Panc1 (cell line): Measurements from ENCODE around the gene CDHR4. TPM values are rescaled to one million over a fixed set of nuclear protein-coding genes. Genes with fewer than 3 reads are reported as not detected.

ENCODE experiments used
- ATAC-seq: fragments of 200-7000 bp; cut with Tn5 transposase; 2 replicates; pipeline ENCODE4 v1.9.1; 2020; ENCODE audit warnings: mild to moderate bottlenecking, moderate library complexity
- BruUV-seq: library from RNA; stranded (reverse); fragments of 400-500 nt; replicated peaks from 2 replicates; lab custom pipeline; 2021; lab: Mats Ljungman, UMichigan
- CTCF ChIA-PET: fragments of 300-600 bp; sonication (Branson Sonifier 250); formaldehyde crosslinking; loops from one replicate; lab custom pipeline; 2022; ENCODE audit warnings: antibody characterized with exemption; lab: Charles Lee
- POLR2A ChIA-PET: fragments of 300-600 bp; sonication (Branson Sonifier 250); formaldehyde crosslinking; loops from one replicate; lab custom pipeline; 2022; ENCODE audit warnings: antibody characterized with exemption; lab: Charles Lee
- DNase-seq: peaks from one replicate; pipeline ENCODE4 v3.0.0-alpha.2; 2010; ENCODE audit warnings: low read depth, low spot score
- H3K27ac ChIP-seq: 2 replicates; pipeline ENCODE4 v1.5.1; 2011; ENCODE audit warnings: mild to moderate bottlenecking, low read length, inconsistent platforms
- H3K27me3 ChIP-seq: fragments of 200-500 bp; sonication (Bioruptor generic); 2 replicates; pipeline ENCODE4 v1.6.0; 2014; ENCODE audit warnings: low read length, inconsistent platforms; ENCODE audit not compliant: control insufficient read depth, insufficient read depth
- H3K36me3 ChIP-seq: fragments of 200-500 bp; sonication (Bioruptor generic); 2 replicates; pipeline ENCODE4 v1.5.1; 2014; ENCODE audit warnings: inconsistent platforms, mild to moderate bottlenecking, low read length, moderate library complexity; ENCODE audit not compliant: control insufficient read depth, insufficient read depth
- H3K4me1 ChIP-seq: 2 replicates; pipeline ENCODE4 v1.5.1; 2011; ENCODE audit warnings: inconsistent platforms, mild to moderate bottlenecking, low read length, moderate library complexity; ENCODE audit not compliant: control insufficient read depth, insufficient read depth
- H3K4me3 ChIP-seq, 2 experiments: 2 replicates each; pipeline ENCODE4 v1.5.1; 2011 to 2012; ENCODE audit warnings: low read depth in 2 of 2, low read length in 2 of 2, mild to moderate bottlenecking in 2 of 2, inconsistent platforms in 1 of 2, moderate library complexity in 1 of 2
- H3K9me3 ChIP-seq: fragments of 200-500 bp; sonication (Bioruptor generic); 2 replicates; pipeline ENCODE4 v1.5.1; 2014; ENCODE audit warnings: low read depth, mild to moderate bottlenecking, inconsistent platforms, low read length, moderate library complexity; ENCODE audit not compliant: control insufficient read depth, insufficient read depth
- POLR2AphosphoS5 ChIP-seq: IDR thresholded peaks from 2 replicates; pipeline ENCODE4 v1.6.1; 2012; ENCODE audit warnings: mild to moderate bottlenecking, low read depth, low read length, moderate library complexity
- SIN3A ChIP-seq: IDR thresholded peaks from 2 replicates; pipeline ENCODE4 v1.6.1; 2012; ENCODE audit warnings: low read depth, mild to moderate bottlenecking, low read length, moderate library complexity, borderline replicate concordance; ENCODE audit not compliant: insufficient read depth
- TCF7L2 ChIP-seq: IDR thresholded peaks from 2 replicates; pipeline ENCODE4 v1.6.1; 2011; ENCODE audit warnings: mild to moderate bottlenecking, low read depth, low read length, inconsistent platforms
- in situ Hi-C: cut with HindIII; loops from 2 replicates; pipeline ENCODE4 v1.10.0; 2016; ENCODE audit warnings: low sequenced_read_pairs, low pct_unique_long_range_greater_than_20kb
- intact Hi-C: fragments of 100-400 bp; cut with micrococcal nuclease; formaldehyde crosslinking; loops from one replicate; pipeline ENCODE4 v1.10.0; 2022; ENCODE audit not compliant: unreplicated experiment
- total RNA-seq: library from RNA; stranded (reverse); gene quantifications from one replicate; pipeline ENCODE4 v1.2.1, GENCODE V29; 2021; ENCODE audit not compliant: unreplicated experiment
- TF ChIP-seq, protein P1 (sequence below): fragments of 450-650 bp; IDR thresholded peaks from 2 replicates; pipeline ENCODE4 v1.5.1; 2017; ENCODE audit warnings: mild to moderate bottlenecking
- TF ChIP-seq, protein P2 (sequence below), 2 experiments: IDR thresholded peaks; 2 replicates each; pipeline ENCODE4 v1.6.1; 2011 to 2012; ENCODE audit warnings: low read depth in 2 of 2, control low read depth in 1 of 2, low read length in 1 of 2, mild to moderate bottlenecking in 1 of 2, moderate library complexity in 1 of 2; ENCODE audit not compliant: insufficient read depth in 1 of 2

The CDHR4 gene
- total RNA-seq, 1 experiment from 2014 or later: not detected

DNA sequence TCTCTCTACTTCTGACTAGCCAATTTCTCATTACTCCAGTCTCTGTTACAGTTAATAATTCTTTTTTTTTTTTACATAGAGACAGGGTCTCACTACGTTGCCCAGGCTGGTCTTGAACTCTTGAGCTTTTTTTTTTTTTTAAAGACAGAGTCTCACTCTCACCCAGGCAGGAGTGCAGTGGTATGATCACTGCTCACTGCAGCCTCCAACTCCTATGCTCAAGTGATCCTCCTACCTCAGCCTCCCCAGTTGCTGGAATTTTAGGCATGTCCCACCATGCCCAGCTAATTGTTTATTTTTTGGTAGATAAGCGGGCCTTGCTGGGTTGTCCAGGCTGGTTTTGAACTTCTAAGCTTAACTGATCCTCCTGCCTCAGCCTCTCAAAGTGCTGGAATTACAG is 27.0 kb downstream of the CDHR4 start:
- H3K27ac ChIP-seq: no peak overlapping the region
- ATAC-seq: no peak
- BruUV-seq: no TSS peak
- H3K9me3 ChIP-seq: no peaks in the 10 kb centered on the region
- ChIA-PET POLR2A (no interaction called here), CTCF (interaction anchor here (0.6 kb wide), 1 partner anchor 133 kb away, joined by 3 read pairs; no protein-coding TSS in a partner anchor)
- no peak overlapping the region for H3K4me3 ChIP-seq
- DNase-seq: no peak
- intact Hi-C loops: no loop called here
- H3K27me3 ChIP-seq: no peaks in the 10 kb centered on the region
- H3K36me3 ChIP-seq: no peaks in the 10 kb centered on the region
- H3K4me1 ChIP-seq: no peaks in the 10 kb centered on the region; the same call in 1 of the 2 replicates
- no peak for TF ChIP-seq SIN3A
- TF ChIP-seq, protein P1, sequence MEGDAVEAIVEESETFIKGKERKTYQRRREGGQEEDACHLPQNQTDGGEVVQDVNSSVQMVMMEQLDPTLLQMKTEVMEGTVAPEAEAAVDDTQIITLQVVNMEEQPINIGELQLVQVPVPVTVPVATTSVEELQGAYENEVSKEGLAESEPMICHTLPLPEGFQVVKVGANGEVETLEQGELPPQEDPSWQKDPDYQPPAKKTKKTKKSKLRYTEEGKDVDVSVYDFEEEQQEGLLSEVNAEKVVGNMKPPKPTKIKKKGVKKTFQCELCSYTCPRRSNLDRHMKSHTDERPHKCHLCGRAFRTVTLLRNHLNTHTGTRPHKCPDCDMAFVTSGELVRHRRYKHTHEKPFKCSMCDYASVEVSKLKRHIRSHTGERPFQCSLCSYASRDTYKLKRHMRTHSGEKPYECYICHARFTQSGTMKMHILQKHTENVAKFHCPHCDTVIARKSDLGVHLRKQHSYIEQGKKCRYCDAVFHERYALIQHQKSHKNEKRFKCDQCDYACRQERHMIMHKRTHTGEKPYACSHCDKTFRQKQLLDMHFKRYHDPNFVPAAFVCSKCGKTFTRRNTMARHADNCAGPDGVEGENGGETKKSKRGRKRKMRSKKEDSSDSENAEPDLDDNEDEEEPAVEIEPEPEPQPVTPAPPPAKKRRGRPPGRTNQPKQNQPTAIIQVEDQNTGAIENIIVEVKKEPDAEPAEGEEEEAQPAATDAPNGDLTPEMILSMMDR: no peak
- TF ChIP-seq, protein P2, sequence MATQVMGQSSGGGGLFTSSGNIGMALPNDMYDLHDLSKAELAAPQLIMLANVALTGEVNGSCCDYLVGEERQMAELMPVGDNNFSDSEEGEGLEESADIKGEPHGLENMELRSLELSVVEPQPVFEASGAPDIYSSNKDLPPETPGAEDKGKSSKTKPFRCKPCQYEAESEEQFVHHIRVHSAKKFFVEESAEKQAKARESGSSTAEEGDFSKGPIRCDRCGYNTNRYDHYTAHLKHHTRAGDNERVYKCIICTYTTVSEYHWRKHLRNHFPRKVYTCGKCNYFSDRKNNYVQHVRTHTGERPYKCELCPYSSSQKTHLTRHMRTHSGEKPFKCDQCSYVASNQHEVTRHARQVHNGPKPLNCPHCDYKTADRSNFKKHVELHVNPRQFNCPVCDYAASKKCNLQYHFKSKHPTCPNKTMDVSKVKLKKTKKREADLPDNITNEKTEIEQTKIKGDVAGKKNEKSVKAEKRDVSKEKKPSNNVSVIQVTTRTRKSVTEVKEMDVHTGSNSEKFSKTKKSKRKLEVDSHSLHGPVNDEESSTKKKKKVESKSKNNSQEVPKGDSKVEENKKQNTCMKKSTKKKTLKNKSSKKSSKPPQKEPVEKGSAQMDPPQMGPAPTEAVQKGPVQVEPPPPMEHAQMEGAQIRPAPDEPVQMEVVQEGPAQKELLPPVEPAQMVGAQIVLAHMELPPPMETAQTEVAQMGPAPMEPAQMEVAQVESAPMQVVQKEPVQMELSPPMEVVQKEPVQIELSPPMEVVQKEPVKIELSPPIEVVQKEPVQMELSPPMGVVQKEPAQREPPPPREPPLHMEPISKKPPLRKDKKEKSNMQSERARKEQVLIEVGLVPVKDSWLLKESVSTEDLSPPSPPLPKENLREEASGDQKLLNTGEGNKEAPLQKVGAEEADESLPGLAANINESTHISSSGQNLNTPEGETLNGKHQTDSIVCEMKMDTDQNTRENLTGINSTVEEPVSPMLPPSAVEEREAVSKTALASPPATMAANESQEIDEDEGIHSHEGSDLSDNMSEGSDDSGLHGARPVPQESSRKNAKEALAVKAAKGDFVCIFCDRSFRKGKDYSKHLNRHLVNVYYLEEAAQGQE (IDR thresholded peaks at IDR 0.05; ENCODE audit: insufficient read depth in 1 of 2, low read depth in 2 of 2, low read length in 1 of 2): no peak
- no peak for TF ChIP-seq TCF7L2
- TF ChIP-seq POLR2AphosphoS5: no peak
- in situ Hi-C loops: no loop called here

DNA sequence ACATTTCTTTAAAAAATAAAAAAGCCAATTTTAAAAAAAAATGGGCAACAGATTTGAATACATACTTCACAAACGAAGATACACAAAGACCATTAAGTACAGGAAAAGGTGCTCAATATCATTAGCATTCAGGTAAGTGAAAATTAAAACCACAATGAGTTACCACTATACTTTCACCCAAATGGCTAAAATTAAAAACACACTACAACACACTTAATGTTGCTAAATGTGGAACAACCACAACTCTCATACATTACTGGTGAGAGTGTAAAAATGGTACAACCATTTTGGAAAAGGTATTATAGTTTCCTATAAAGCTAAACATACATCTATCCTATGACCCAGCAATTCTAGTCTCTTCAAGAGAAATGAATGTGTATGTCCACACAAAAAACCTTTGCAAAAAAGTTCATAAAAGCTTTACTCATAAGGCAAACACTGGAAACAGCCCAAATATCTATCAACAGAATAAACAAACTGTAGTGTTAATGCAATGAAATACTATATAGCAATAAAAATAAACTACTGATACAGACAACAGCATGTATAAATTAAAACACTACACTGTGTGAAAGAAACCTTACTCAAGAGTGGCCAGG is 28.2 kb downstream of the CDHR4 start:
- Histone ChIP-seq H3K27me3 (no peaks in the 10 kb centered on the region), H3K4me3 (no peak overlapping the region), H3K4me1 (no peaks in the 10 kb centered on the region; the same call in 1 of the 2 replicates), H3K27ac (no peak overlapping the region), H3K9me3 (no peaks in the 10 kb centered on the region), H3K36me3 (no peaks in the 10 kb centered on the region)
- intact Hi-C loops: no loop called here
- TF ChIP-seq, protein P2 (IDR thresholded peaks at IDR 0.05; ENCODE audit: insufficient read depth in 1 of 2, low read depth in 2 of 2, low read length in 1 of 2): no peak
- no peak for TF ChIP-seq SIN3A
- no peak for TF ChIP-seq POLR2AphosphoS5
- TF ChIP-seq, protein P1: no peak
- no peak for TF ChIP-seq TCF7L2
- in situ Hi-C loops: no loop called here
- ATAC-seq (no peak), DNase-seq (no peak)
- ChIA-PET CTCF (interaction anchor here (0.7 kb wide), 1 partner anchor 134 kb away, joined by 4 read pairs; no protein-coding TSS in a partner anchor), POLR2A (interaction anchor here (0.6 kb wide), 1 partner anchor 79 kb away, joined by 12 read pairs; no protein-coding TSS in a partner anchor)
- BruUV-seq: no TSS peak
